ENCODE measurements around the gene ARHGAP11B. TPM values are rescaled to one million over a fixed set of nuclear protein-coding genes. Genes with fewer than 3 reads are reported as not detected.

ARHGAP11B gene

Other genes with a start within 250 kb of the ARHGAP11B start
- 0.90 and 1.2 TPM in 2 replicates for gene CHRFAM7A, start 232.6 kb upstream of the ARHGAP11B start, total RNA-seq (2014; rRNA removed; shearing (Covaris generic))
- 0.23 TPM in 1 of 2 replicates, not detected in the other for gene GOLGA8R, start 211.9 kb upstream of the ARHGAP11B start, total RNA-seq (2014; rRNA removed; shearing (Covaris generic))
- 0.58 TPM in 1 of 2 replicates, not detected in the other for gene GOLGA8Q, start 74.1 kb upstream of the ARHGAP11B start, total RNA-seq (2014; rRNA removed; shearing (Covaris generic))
- 0.46 TPM in 1 of 2 replicates, not detected in the other for gene GOLGA8H, start 22.1 kb upstream of the ARHGAP11B start, total RNA-seq (2014; rRNA removed; shearing (Covaris generic))

All from H4 (cell line).